Right renal pelvis (tissue), 4 donors: Measurements from ENCODE around the gene LGI4. TPM values are rescaled to one million over a fixed set of nuclear protein-coding genes. Genes with fewer than 3 reads are reported as not detected.
"Not testable (repeated sequence)": the region's sequence is repeated elsewhere in the genome, so short reads cannot be mapped to it uniquely, and the experiment has no call there.

Source experiments
- DNase-seq, 4 donors: peaks; one replicate each; pipeline ENCODE4 v3.0.0-alpha.2; 2013; ENCODE audit warnings: low read depth in 4 of 4, low spot score in 3 of 4, missing footprints in 1 of 4
- polyA plus RNA-seq, 4 donors: library from polyadenylated mRNA; unstranded; fragments of 120-200 nt; gene quantifications; one replicate each; pipeline ENCODE4 v1.2.1, GENCODE V29; 2013; ENCODE audit not compliant: insufficient read length in 4 of 4

Gene LGI4
- polyA plus RNA-seq, 4 donors = 2.0 to 4.9 (median 3.2) TPM

- no peak for DNase-seq
These were observed 26.5 kb upstream of the LGI4 start for GRCh38 chr19:35161434-35161743.

DNA sequence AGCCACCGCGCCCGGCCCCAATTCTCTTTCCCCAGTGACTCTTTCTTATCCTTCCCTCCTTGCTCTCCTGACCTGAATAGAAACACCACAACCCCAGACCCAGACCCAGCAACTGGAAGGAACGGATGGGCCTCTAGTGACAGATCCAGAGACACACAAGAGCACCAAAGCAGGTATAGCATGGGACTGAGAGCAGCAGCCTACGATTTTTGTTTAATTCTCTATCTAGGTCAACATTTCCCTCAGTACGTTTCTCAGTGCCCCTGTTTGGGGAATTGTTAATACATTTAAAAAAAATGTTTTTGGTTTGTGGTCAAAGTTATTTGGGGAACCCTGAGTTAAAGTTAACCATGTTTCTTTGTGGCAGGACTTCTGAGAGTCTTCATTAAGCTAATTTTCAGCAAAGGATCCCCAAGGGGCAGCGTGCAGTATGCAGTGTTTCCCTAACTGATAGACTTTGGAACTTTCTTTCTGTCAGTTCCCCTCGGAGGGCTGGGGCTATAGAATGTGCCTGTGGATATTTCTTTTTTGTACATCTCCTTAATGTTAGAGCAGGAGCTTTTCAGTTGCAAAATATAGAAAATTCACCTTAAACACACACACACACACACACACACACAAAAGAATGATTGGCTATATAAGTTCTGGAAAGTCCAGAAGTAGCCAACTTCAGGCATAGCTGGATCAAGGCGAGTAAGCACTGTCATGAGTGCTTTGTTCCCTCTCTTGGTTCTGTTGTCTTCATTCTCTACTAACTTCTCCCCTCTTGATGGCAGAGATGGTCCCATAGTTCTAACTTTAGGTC, 26.0 kb upstream of the LGI4 start:
- DNase-seq = no peak

- DNase-seq = no peak
These were observed 24.7 kb upstream of the LGI4 start for GRCh38 chr19:35159606-35160005.

GRCh38 chr19:35157431-35157830, 22.6 kb upstream of the LGI4 start:
- no peak for DNase-seq

DNA sequence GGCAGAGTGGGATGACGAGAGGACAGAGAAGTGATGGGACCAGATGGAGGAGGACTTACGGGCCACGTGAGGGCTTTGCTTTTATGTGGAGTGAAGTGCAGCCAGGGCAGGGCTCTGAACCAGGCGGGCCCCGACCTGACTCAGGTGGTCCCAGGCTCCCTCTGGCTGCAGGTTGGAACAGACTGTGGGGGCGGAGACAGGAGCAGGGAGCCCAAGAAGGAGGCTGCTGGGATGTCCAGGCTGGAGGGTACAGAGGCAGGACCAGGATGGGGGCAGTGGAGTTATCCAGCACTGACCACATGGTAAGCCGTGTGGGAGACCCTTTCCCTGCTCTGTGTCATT, 21.8 kb upstream of the LGI4 start:
- no peak for DNase-seq

GRCh38 chr19:35155981-35156672, 21.3 kb upstream of the LGI4 start:
- DNase-seq = no peak

DNA sequence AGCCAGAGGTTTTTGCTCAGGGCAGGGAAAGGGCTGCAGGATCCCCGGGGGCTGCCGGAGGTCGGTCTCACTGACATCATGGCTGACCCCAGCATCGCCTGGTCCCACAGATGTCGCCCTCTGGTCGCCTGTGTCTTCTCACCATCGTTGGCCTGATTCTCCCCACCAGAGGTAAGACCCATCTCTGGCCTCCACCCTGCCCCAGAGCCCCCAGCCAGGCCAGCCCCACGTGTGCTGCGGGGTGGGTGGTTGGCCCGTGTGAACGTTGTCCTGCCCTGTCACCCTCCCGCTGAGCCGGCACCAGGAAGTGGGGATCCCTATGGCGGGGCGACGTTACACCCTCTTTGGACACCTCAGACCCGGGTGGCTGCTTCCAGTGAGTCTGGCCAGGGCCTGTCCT, 20.6 kb upstream of the LGI4 start:
- no peak for DNase-seq

DNA sequence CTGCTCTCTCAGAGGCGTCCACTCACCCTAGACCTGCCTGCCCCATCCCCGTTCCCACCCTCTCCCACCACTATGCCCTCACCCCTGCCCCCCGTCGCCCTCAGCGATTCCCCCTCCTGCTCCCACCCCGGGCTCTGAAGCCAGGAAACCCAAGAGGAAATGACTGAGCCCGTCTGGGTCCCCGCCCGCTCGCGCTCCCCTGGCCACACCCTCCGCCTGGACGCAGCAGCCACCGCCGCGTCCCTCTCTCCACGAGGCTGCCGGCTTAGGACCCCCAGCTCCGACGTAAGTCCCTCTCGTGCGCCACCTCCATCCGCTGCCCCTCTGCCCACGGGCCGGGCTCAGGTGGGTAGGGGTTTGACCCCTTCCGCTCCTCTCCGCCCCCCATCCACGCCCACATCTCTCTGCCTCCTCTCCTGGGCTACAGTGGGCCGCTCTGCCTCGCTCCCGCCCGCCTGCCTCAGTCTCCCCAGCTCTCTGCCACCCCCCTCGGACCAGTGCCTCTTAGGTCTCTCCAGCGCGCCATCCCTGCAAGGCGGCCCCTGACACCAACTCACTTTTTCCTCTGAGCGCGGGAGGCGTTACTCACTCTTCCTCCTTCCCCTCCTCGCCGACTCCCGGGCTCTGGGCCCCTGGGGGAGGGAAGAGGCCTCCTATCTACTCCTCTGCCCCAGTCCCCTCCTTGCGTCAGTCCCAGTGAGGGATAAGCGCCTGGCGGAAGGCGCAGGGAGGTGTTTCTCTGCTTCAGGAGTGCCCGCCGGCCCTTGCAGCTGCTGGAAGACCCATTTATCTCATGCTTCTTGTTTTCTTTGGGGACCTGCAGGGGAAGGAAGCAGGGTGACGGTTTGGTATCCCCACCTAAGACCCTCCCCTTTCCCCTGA, 19.9 kb upstream of the LGI4 start, which contains the start of gene FXYD5:
Gene FXYD5, plus strand, starts transcription at position 211 of the 882 bp plus-strand sequence. CDS start 816 bp downstream, outside the sequence.
- DNase-seq = no peak

DNA sequence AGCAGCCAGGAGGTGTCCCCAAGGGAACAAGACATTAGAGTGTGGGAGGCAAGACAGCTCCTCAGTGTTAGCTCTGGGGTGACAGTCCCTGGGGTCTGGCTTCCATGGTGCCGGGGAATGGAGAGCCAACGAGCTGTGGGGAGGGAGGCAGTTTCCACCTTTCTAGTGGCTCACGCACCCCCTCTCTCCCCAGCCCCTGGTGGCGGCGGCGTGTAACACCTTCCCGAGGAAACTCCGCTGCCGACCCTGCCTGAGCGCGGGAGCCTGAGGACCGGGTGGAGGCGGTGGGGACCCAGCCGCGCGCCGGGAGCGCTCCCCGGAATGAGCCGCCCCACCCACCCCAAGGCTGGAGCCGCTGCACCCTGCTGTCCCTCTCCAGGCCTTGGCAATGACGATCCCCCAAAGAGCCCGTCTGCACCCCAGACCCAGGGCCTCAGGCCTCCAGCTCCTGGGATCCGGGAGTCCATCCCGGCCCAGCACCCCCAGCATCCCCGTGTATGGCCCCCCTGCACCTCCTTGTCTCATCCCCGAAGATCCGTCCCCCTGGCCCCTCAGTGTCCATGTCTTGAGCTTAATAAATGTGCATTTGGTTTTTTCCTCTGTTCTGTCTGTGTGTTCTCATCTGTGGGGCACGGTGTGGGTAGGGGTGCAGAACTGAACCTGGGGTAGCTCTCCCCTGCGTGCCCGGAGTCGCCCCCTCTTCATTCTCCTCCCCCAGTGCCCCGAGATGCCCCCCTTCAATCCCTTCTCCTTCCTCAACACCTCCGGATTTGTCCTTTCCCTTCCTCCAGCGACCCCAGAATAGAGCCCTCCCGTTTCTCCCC, 19.1 kb upstream of the LGI4 start:
- no peak for DNase-seq

GRCh38 chr19:35153129-35153522, 18.3 kb upstream of the LGI4 start:
- DNase-seq = not testable (repeated sequence)

- no peak for DNase-seq
These were observed 16.6 kb upstream of the LGI4 start for GRCh38 chr19:35151273-35152065.

DNA sequence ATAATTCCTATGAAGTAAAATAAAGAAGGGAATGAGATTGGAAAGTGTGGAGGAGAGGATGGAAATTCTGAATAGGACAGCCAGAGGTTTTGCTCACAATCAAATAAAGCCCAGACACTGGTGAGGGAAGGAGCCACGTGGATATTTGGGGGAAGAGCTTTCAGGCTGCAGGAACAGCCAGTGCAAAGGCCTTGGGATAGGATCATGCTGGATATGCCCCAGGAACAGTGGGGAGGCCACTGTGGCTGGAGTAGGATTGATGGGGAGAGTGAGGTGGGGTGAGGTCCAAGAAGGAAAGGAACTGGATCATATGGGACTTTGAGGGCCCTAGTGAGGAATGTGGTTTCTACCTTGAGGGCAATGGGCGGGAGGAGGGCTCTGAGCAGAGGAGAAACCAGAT, 15.6 kb upstream of the LGI4 start:
- DNase-seq = no peak

GRCh38 chr19:35149463-35149862, 14.6 kb upstream of the LGI4 start:
- DNase-seq = no peak

GRCh38 chr19:35146746-35147459, 12.0 kb upstream of the LGI4 start:
- DNase-seq = no peak

- DNase-seq = no peak
These were observed 10.0 kb upstream of the LGI4 start for GRCh38 chr19:35144600-35145436.

DNA sequence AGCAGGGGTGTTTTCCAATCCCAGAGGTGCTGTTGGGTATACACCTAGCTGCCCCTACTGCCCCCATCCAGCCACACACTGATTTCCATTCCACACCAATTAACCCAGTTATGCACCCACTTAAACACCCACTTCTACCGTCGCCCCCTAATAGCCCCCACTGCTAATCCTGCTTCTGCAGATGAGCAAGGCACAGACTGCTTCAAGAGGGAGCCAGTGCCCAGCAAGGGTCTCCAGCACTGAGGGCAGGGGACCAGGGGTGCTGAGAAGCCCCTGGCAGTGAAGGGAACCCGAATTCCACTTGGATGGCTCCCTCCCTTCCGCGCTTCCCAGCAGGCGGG, 9.4 kb upstream of the LGI4 start:
- no peak for DNase-seq

DNA sequence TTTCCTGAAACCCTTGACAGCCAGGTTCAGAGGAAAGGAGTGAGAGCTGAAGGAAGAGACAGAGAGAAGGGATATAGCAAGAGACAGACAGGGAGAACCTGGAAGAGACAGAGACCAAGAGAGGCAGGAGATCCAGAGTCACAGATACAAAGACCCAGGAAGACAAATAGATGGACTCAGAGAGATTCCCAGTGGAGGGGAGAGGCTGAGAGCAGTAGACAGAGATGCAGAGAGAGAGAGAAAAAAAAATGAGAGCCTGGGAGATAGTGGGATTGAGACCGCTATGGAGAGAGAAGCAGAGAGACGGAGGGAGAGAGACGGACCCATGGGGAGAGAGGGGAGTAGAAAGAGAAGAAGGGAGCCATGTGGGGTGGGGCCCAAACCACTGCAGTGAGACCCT, 9.0 kb upstream of the LGI4 start:
- DNase-seq = no peak

- DNase-seq = no peak
These were observed 8.4 kb upstream of the LGI4 start, which contains the start of gene FXYD7 for GRCh38 chr19:35143231-35143715. TSS of gene FXYD7 (plus strand) at chr19:35143255. CDS start at chr19:35143334, 79 bp downstream.
